Duodenal mucosa (tissue), 2 donors: ENCODE results near the gene CDS2.

Source experiments
- H3K27ac ChIP-seq: one replicate; pipeline ENCODE4 v1.7.0; 2013; ENCODE audit warnings: low read depth, low read length
- H3K27me3 ChIP-seq, 2 donors: one replicate each; pipeline ENCODE4 v1.7.0; 2013; ENCODE audit warnings: low read length in 2 of 2, control low read depth in 1 of 2; ENCODE audit not compliant: insufficient read depth in 2 of 2, control insufficient read depth in 1 of 2
- H3K36me3 ChIP-seq, 2 donors: one replicate each; pipeline ENCODE4 v1.7.0; 2013; ENCODE audit warnings: low read length in 2 of 2, control low read depth in 1 of 2; ENCODE audit not compliant: insufficient read depth in 2 of 2, control insufficient read depth in 1 of 2
- H3K4me1 ChIP-seq, 2 donors: one replicate each; pipeline ENCODE4 v1.7.0; 2013; ENCODE audit warnings: low read length in 2 of 2, control low read depth in 1 of 2; ENCODE audit not compliant: insufficient read depth in 2 of 2, control insufficient read depth in 1 of 2
- H3K4me3 ChIP-seq, 2 donors: one replicate each; pipeline ENCODE4 v1.7.0; 2013; ENCODE audit warnings: low read length in 2 of 2, low read depth in 1 of 2
- H3K9ac ChIP-seq, 2 donors: one replicate each; pipeline ENCODE4 v1.7.0; 2013; ENCODE audit warnings: low read length in 2 of 2, low read depth in 1 of 2
- H3K9me3 ChIP-seq, 2 donors: one replicate each; pipeline ENCODE4 v1.7.0; 2013; ENCODE audit warnings: low read length in 2 of 2, control low read depth in 1 of 2; ENCODE audit not compliant: control insufficient read depth in 1 of 2

Gene CDS2

GRCh38 chr20:5198651-5198924, 71.8 kb downstream of the CDS2 start:
- H3K27ac ChIP-seq = no peak overlapping the region

GRCh38 chr20:5203380-5203779, 76.6 kb downstream of the CDS2 start:
- H3K4me1 ChIP-seq = peaks cover 7 to 9% of the 10 kb centered on the region in 2 donors
- no peak overlapping the region for H3K27ac ChIP-seq
- no peaks in the 10 kb centered on the region for H3K36me3 ChIP-seq
- H3K9me3 ChIP-seq = no peaks in the 10 kb centered on the region
- no peak overlapping the region for H3K4me3 ChIP-seq
- H3K27me3 ChIP-seq = no peaks in the 10 kb centered on the region
- H3K9ac ChIP-seq = no peak overlapping the region

More at GRCh38 chr20:5198651-5198924, 71.8 kb downstream of the CDS2 start:
- Histone ChIP-seq H3K9me3 (no peaks in the 10 kb centered on the region), H3K9ac (no peak overlapping the region), H3K4me3 (no peak overlapping the region), H3K36me3 (peaks cover 11 to 14% of the 10 kb centered on the region in 2 donors), H3K27me3 (no peaks in the 10 kb centered on the region), H3K4me1 (peaks cover 7 to 9% of the 10 kb centered on the region in 2 donors)

- Histone ChIP-seq H3K27me3 (no peaks in the 10 kb centered on the region), H3K27ac (no peak overlapping the region), H3K4me3 (no peak overlapping the region), H3K36me3 (no peaks in the 10 kb centered on the region), H3K9ac (no peak overlapping the region), H3K9me3 (no peaks in the 10 kb centered on the region), H3K4me1 (peaks cover 7 to 9% of the 10 kb centered on the region in 2 donors)
Observed at GRCh38 chr20:5205348-5206210, 78.8 kb downstream of the CDS2 start.

- Histone ChIP-seq H3K9ac (no peak overlapping the region), H3K4me1 (peaks cover 7 to 8% of the 10 kb centered on the region in 2 donors), H3K9me3 (no peaks in the 10 kb centered on the region), H3K27me3 (no peaks in the 10 kb centered on the region), H3K27ac (no peak overlapping the region), H3K36me3 (no peaks in the 10 kb centered on the region), H3K4me3 (no peak overlapping the region)
Observed at GRCh38 chr20:5207138-5207537, 80.3 kb downstream of the CDS2 start.

- Histone ChIP-seq H3K27ac (no peak overlapping the region), H3K36me3 (no peaks in the 10 kb centered on the region), H3K4me3 (no peak overlapping the region), H3K9ac (no peak overlapping the region), H3K27me3 (no peaks in the 10 kb centered on the region), H3K4me1 (no peaks in the 10 kb centered on the region), H3K9me3 (no peaks in the 10 kb centered on the region)
Observed at GRCh38 chr20:5211803-5212714, 85.3 kb downstream of the CDS2 start.

GRCh38 chr20:5212907-5213487, 86.2 kb downstream of the CDS2 start:
- Histone ChIP-seq H3K4me1 (no peaks in the 10 kb centered on the region), H3K4me3 (no peak overlapping the region), H3K36me3 (no peaks in the 10 kb centered on the region), H3K9ac (no peak overlapping the region), H3K27ac (no peak overlapping the region), H3K27me3 (no peaks in the 10 kb centered on the region), H3K9me3 (no peaks in the 10 kb centered on the region)

- Histone ChIP-seq H3K4me3 (no peak overlapping the region), H3K27me3 (no peaks in the 10 kb centered on the region), H3K27ac (no peak overlapping the region), H3K9ac (no peak overlapping the region), H3K4me1 (no peaks in the 10 kb centered on the region), H3K36me3 (no peaks in the 10 kb centered on the region), H3K9me3 (no peaks in the 10 kb centered on the region)
Observed at GRCh38 chr20:5214826-5215225, 88.0 kb downstream of the CDS2 start.

GRCh38 chr20:5215672-5216304, 89.0 kb downstream of the CDS2 start:
- H3K4me3 ChIP-seq = no peak overlapping the region
- no peaks in the 10 kb centered on the region for H3K27me3 ChIP-seq
- no peak overlapping the region for H3K9ac ChIP-seq
- H3K27ac ChIP-seq = no peak overlapping the region
- no peaks in the 10 kb centered on the region for H3K9me3 ChIP-seq
- H3K4me1 ChIP-seq = no peaks in the 10 kb centered on the region
- no peaks in the 10 kb centered on the region for H3K36me3 ChIP-seq

- Histone ChIP-seq H3K9ac (no peak overlapping the region), H3K9me3 (no peaks in the 10 kb centered on the region), H3K27me3 (no peaks in the 10 kb centered on the region), H3K4me3 (no peak overlapping the region), H3K4me1 (no peaks in the 10 kb centered on the region), H3K36me3 (no peaks in the 10 kb centered on the region), H3K27ac (no peak overlapping the region)
Observed at GRCh38 chr20:5216663-5217062, 89.9 kb downstream of the CDS2 start.
